HL-60 (cell line): ENCODE data around the gene TLR3.

Source experiments
- DNase-seq, 2 experiments: peaks; one replicate each; pipeline ENCODE4 v3.0.0-alpha.2; 2010 to 2020; ENCODE audit warnings: low read depth in 1 of 2, low spot score in 1 of 2
- H3K27ac ChIP-seq: fragments of 250-450 bp; sonication (Bioruptor Pico); replicated peaks from 2 replicates; pipeline ENCODE4 v1.5.1; 2020; ENCODE audit warnings: mild to moderate bottlenecking, moderate library complexity
- H3K27me3 ChIP-seq: fragments of 250-450 bp; sonication (Bioruptor Pico); 2 replicates; pipeline ENCODE4 v1.5.1; 2021; ENCODE audit warnings: mild to moderate bottlenecking, moderate library complexity; ENCODE audit not compliant: insufficient read depth, poor library complexity, severe bottlenecking
- H3K4me3 ChIP-seq: replicated peaks from 2 replicates; pipeline ENCODE4 v1.5.1; 2011; ENCODE audit warnings: mild to moderate bottlenecking, control low read depth, low read length; ENCODE audit not compliant: insufficient read depth
- GABPA ChIP-seq: IDR thresholded peaks from 2 replicates; pipeline ENCODE4 v1.6.1; 2012; ENCODE audit warnings: low read depth
- POLR2AphosphoS5 ChIP-seq: IDR thresholded peaks from 2 replicates; pipeline ENCODE4 v1.6.1; 2012; ENCODE audit warnings: low read depth
- SPI1 ChIP-seq: IDR thresholded peaks from 2 replicates; pipeline ENCODE4 v1.6.1; 2012; ENCODE audit warnings: low read depth, mild to moderate bottlenecking, borderline replicate concordance
- TF ChIP-seq, protein P1 (sequence below): IDR thresholded peaks from 2 replicates; pipeline ENCODE4 v1.6.1; 2012; ENCODE audit warnings: low read depth; ENCODE audit not compliant: insufficient replicate concordance
- TF ChIP-seq, protein P2 (sequence below): IDR thresholded peaks from one replicate; pipeline ENCODE4 v1.5.1; 2011; ENCODE audit warnings: low read length, control low read depth, inconsistent platforms; ENCODE audit not compliant: insufficient read depth

Gene TLR3

GRCh38 chr4:186121057-186121456 is 52.1 kb downstream of the TLR3 start:
- Histone ChIP-seq H3K4me3 (no peak overlapping the region), H3K27me3 (peaks cover 2% of the 10 kb centered on the region), H3K27ac (no peak overlapping the region)
- DNase-seq: no peak
- TF ChIP-seq GABPA (no peak), POLR2AphosphoS5 (no peak), SPI1 (no peak)
- TF ChIP-seq, protein P1, sequence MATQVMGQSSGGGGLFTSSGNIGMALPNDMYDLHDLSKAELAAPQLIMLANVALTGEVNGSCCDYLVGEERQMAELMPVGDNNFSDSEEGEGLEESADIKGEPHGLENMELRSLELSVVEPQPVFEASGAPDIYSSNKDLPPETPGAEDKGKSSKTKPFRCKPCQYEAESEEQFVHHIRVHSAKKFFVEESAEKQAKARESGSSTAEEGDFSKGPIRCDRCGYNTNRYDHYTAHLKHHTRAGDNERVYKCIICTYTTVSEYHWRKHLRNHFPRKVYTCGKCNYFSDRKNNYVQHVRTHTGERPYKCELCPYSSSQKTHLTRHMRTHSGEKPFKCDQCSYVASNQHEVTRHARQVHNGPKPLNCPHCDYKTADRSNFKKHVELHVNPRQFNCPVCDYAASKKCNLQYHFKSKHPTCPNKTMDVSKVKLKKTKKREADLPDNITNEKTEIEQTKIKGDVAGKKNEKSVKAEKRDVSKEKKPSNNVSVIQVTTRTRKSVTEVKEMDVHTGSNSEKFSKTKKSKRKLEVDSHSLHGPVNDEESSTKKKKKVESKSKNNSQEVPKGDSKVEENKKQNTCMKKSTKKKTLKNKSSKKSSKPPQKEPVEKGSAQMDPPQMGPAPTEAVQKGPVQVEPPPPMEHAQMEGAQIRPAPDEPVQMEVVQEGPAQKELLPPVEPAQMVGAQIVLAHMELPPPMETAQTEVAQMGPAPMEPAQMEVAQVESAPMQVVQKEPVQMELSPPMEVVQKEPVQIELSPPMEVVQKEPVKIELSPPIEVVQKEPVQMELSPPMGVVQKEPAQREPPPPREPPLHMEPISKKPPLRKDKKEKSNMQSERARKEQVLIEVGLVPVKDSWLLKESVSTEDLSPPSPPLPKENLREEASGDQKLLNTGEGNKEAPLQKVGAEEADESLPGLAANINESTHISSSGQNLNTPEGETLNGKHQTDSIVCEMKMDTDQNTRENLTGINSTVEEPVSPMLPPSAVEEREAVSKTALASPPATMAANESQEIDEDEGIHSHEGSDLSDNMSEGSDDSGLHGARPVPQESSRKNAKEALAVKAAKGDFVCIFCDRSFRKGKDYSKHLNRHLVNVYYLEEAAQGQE: no peak
- TF ChIP-seq, protein P2, sequence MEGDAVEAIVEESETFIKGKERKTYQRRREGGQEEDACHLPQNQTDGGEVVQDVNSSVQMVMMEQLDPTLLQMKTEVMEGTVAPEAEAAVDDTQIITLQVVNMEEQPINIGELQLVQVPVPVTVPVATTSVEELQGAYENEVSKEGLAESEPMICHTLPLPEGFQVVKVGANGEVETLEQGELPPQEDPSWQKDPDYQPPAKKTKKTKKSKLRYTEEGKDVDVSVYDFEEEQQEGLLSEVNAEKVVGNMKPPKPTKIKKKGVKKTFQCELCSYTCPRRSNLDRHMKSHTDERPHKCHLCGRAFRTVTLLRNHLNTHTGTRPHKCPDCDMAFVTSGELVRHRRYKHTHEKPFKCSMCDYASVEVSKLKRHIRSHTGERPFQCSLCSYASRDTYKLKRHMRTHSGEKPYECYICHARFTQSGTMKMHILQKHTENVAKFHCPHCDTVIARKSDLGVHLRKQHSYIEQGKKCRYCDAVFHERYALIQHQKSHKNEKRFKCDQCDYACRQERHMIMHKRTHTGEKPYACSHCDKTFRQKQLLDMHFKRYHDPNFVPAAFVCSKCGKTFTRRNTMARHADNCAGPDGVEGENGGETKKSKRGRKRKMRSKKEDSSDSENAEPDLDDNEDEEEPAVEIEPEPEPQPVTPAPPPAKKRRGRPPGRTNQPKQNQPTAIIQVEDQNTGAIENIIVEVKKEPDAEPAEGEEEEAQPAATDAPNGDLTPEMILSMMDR: no peak

- H3K27ac ChIP-seq: no peak overlapping the region
- H3K4me3 ChIP-seq: no peak overlapping the region
- TF ChIP-seq SPI1 (no peak), GABPA (no peak), POLR2AphosphoS5 (no peak)
- TF ChIP-seq, protein P2: no peak
- TF ChIP-seq, protein P1: no peak
- H3K27me3 ChIP-seq: no peaks in the 10 kb centered on the region
- DNase-seq: no peak
Observed at GRCh38 chr4:186128842-186129241, 59.9 kb downstream of the TLR3 start.

DNA sequence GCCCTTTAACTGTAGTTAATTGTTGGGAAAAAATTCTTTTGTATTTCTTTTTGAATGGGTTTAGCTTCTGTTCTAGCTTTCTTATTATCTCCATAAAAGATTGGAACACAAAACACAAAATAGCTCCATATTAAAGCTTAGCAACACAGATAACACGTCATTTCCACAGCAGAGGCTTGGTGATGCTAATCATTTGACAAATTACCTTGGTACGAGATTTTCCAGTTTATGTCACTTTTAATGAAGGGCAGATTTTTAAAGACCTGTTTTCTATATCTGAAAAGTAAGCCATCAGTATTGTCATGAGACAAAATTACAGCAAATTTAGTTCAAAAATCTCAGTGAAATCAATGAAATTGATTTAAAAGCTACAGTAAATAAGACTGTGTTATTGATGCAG is 63.0 kb downstream of the TLR3 start:
- Histone ChIP-seq H3K27me3 (peaks cover 2% of the 10 kb centered on the region), H3K4me3 (no peak overlapping the region), H3K27ac (no peak overlapping the region)
- DNase-seq: no peak
- TF ChIP-seq, protein P2: no peak
- TF ChIP-seq, protein P1: no peak
- TF ChIP-seq POLR2AphosphoS5 (no peak), SPI1 (no peak)
